IMR-90 (cell line): ENCODE measurements around the gene SIK3.

Experiments
- CHD1 ChIP-seq: IDR thresholded peaks from 2 replicates; pipeline ENCODE4 v1.6.1; 2012; ENCODE audit warnings: low read depth, low read length, improper control_type of control experiment
- CTCF ChIP-seq: conservative IDR thresholded peaks from 2 replicates; pipeline ENCODE4 v1.5.1; 2012; ENCODE audit warnings: mild to moderate bottlenecking, low read depth, low read length, improper control_type of control experiment

DNA sequence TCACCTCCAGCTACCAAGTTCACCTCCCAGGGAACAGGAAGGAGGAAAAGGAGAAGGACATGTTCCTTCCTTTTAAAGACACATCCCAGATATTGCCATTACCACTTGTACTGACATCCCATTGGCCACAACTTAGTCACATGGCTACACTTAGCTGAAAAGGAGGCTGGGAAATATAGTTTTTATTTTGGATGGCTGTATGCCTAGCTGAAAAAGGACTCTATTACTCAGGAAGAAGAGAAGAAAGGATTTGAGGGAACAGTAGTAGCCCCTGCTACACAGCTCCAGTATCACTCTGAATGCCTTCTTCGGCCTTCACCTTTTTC, 304.5 kb downstream of the SIK3 start:
- TF ChIP-seq CHD1 (no peak), CTCF (no peak)
